SKM-1 (cell line): Measurements from ENCODE around the gene MAPKAPK3.

ENCODE experiments used
- DNase-seq: peaks from one replicate; lab custom pipeline; 2025; ENCODE audit not compliant: unreplicated experiment; lab: John Stamatoyannopoulos, UW

Gene MAPKAPK3

GRCh38 chr3:50607271-50608091 is 9.5 kb upstream of the MAPKAPK3 start:
- DNase-seq: no peak

GRCh38 chr3:50608278-50608677 is 8.7 kb upstream of the MAPKAPK3 start:
- DNase-seq: no peak

DNA sequence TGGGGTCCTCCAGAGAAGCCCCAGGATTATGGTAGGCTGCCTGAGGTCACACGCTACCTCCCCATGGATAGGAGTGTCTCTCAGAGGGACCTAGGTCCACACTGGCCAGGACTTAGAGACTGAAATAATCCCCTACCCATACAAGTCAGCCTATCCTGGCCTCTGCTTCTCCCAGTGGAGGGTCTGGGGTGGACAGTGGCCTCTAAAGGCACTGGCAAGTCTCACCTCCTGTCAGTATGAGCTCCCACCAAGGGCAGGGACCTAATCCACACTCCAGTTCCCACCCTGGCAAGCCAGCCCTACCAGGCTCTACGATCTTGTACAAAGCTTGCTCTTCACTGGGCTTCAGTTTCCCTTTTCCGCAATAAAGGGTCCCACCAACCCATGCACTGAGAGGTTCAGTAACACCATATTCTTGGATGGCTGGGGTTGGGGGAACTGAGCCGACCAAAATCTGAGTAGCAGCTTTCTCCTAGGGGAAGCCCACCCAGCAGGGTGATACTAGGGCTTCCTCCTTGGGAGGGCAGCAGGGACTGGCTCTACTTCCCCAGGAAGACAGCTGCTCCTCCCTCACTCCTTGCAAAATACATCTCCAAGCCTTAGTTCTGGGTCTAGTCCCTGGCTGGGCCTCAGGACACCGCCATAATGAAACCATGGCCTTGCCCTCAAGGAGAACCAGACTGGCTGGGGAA is 7.7 kb upstream of the MAPKAPK3 start:
- DNase-seq: no peak

- no peak for DNase-seq
Observed at GRCh38 chr3:50609763-50610085, 7.2 kb upstream of the MAPKAPK3 start.

DNA sequence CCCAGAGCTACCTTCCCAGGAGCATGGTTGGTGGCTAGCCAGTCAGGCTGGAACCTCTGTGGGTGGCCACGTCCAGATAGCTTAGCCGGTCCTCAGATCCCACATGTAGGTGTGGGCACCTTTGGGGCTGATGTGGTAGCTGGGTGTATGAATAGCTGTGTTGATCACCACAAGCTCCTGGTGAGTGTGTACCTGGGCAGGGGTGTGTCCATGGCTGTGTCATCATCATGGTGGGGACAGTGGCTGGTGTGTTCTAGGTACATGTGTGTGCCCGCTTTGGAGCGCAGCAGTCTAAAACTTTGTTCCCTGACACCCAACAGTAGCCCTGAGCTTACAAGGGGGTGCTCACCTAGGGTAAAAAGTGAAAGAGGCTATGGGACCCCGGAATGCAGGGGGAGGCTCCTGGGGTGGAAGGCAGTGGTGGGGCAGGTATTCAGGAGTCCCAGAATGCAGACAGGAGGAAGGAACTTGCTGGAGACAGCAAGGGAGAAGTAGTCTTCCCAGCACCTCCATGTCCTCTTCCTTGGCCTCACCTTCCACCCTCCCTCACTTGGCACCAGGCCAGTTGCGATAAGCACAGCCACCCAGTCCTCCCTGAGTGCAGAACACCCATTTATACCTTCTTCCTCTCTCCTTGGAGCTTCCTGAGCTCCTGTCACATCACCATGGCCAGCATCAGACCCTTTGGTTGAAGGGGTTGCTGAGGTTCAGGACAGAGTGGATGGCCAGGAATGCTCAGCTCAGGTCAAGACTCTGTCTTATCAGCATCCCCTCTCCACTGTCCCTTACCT is 6.6 kb upstream of the MAPKAPK3 start:
- no peak for DNase-seq

GRCh38 chr3:50610992-50611463 is 5.9 kb upstream of the MAPKAPK3 start:
- no peak for DNase-seq

DNA sequence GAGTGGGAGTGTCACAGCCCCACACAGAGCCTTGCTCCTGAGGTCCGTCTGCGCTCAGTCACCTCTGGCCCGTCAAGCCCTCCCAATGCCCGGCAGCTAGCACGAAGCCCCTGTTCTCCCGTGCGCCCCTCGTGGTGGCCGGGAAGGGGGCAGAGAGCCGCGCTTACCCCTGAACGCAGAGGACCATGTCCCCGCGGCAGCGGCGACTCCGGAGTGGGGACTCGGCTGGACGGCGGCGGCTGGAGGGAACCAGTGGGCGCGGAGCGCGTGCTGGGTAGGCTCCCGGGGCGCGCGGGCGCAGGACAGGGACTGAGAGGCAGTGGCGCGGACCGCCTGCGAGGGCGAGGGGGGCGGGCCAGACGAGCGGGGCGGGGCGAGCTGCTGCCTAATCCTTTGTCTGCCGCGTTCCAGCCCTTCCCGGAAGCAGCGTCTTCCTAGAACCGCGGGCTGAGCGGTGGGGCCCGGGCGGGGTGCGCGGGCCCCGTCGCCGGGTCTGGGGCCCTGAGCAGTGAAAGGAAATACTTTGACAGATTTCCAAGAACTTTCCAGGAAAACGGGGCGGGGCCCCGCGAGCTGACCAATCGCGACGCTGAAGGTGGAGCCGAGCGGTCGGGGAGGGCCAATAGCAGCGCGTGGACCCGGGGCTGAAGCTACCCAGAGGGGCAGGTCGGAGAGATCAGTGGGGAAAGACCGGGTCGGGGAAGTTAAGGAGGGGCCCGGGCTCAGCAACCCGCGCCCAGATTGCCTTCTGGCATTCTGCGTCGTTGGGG is 5.3 kb upstream of the MAPKAPK3 start, which contains the start of gene CISH:
CISH (minus strand) TSS at position 311 of the 770 bp plus-strand sequence; CDS start at position 187, 124 bp downstream.
- DNase-seq: peak; percentile 93

DNA sequence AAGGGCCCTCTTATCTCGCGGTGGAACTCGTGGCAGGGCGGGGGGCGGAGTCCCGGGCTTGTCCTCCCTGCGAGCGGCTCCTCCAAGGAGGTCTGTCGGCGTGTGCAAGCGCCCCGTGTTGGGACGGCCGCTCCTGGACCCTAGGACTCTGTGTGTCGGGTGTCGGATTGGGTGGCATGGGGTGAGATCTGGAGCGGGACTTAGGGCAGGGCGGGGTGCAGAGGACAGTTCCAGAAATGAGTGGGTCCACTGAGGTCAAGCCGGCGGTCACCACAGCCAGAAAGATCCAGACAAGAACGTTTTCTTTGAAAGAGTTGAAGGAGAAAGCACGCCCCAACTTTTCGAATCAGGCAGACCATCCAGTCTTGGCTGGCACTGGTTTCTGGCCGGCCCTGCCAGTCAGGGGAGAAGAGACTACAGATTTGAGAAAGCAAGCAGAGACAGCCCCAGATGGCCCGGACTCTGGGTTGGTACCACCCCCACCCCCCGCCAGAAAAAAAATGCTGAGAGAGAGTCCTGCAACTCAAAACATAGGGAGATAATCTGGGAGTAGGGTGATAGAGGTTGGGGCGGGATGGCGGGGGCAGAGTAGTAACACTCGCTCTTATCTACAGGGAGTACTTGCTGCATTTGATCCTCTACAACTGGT is 4.6 kb upstream of the MAPKAPK3 start:
- DNase-seq: no peak

- DNase-seq: no peak
Observed at GRCh38 chr3:50612970-50613846, 3.7 kb upstream of the MAPKAPK3 start.

DNA sequence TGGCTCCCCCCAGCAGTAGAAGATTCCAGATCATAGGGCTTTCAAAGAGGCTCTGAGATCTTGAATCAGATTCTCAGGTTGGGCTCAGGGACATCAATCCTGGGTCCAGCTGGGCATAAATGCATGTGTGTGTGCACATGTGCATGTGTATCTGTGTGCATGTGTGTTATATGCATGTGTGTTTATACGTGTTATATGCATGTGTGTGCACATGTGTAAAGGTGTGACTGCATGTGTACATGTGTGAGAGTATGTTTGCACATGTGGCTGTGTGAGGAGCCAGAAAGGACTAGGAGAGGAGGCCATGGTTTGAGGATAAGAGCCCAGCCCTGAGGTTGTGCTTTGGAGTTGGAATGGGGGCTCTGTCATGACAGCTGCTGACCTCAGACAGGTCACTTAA is 1.8 kb upstream of the MAPKAPK3 start:
- DNase-seq: no peak

DNA sequence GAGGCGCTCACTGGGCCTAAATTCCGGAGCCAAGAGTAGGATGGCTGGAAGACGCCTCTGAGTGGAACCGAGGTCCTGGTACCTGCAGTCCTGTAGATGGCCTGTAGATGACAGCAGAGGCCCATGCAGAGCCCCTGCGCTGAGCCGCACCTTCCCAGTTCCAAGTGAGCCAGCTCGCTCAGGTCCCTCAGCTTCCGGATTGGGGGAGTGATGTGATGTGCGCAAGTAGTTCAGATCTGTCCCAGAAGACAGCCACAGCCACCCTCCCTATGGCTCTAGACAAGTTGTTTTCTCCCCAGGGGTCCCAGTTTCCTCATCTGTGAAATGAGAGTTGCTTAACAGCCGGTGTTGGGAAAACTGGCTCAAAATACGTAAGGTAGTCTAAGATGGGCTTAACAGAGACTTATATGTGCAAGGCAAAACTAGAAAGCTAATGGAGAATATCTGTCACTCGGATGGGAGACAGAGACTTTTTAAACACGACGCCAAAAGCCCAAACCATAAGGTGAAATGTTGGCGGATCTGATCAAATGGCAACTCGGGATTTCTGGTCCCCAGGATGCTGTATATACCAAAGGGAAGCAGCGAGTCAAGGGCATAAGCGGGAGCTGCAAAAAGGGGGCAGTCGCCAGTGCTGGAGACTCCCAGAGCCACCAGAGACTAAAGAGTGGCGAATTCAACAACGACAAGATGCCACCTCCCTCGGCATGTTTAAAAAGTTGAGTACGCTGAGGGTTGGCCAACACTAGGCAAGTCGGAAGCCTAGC is 765 bp upstream of the MAPKAPK3 start:
- peak; percentile 80 for DNase-seq

DNA sequence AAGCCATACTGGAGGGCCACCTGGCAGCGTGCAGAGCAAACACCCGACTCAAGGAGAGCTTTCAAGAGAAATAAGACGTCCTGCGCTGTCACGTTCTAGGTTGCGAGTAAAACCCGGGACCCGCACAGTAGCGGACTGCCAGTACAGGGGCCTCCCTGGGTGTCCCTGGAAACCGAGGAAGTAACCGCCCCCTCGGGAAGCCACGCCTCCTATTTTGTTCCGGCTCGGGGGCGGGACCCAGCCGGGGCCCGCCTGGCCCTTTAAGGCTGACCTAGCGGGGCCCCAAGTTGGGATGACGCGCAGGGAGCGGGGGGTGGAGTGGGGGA is 218 bp upstream of the MAPKAPK3 start:
- DNase-seq: peak; percentile 83

DNA sequence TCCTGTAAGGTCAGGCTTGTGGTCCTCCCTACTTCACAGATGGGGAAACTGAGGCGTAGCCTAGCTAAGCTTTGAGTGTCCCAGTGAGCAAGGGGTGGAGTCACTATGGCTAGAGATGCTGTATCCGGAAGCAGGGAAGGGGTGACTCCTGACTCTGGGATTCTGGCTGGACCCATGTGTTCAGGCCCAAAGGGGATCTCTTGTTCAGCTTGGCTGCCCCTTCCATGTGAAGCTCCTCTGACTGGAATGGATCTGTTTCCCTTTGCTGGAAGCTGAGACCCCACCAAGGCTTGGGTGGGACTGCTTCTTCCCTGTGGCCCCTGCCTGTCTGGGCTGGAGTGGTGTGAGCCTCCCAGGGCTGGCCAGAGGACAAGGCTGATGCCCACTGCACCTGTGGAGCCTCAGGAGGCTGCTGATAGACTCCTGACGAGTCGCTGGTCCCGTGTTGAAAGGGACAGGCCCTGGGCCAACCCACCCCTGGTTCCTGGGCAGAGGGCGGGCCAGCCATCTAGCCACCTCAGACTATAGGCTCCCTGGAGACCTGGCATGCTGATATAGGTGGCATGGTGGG is 1.0 kb downstream of the MAPKAPK3 start:
- DNase-seq: no peak

DNA sequence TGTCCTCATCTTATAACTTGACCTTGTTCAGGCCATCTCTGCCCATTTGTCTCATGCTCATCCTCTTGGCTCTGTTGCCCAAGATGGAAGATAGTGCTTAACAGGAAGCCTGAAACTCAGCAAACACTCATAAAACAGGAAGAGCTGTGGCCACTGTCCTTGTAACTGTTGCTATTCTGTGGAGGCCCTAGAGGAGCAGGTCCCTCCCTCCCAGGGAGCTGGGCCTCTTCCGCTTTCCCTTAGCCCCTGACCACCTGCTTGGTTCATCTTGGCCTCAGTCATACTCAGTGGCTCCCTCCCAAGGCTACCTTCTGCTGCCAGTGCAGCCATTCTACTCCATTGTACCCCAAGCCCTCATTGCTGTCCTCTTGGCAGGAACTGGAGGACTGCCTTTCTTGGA is 3.5 kb downstream of the MAPKAPK3 start:
- DNase-seq: peak; percentile 97

- no peak for DNase-seq
Observed at GRCh38 chr3:50620820-50621219, 3.9 kb downstream of the MAPKAPK3 start.

DNA sequence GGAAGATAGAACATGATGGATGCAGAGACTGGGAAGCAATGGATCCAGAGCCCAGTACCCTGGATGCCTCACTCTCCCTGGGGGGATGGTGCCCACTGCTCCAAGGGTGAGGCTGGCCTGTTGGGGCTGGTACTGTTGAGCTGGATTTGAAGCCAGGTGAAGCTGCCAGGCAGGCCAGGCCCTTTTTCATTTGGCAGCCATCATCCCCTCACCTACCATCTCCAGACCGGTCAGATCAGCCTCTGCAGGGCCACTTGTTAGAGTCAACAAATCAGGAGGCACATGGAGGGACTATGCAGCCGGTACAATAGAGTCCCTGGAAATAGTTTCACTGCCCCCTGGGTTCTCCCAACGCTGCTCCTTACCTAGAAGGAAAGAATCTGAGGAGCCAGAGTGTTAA is 5.9 kb downstream of the MAPKAPK3 start:
- no peak for DNase-seq

GRCh38 chr3:50623840-50624474 is 7.0 kb downstream of the MAPKAPK3 start:
- no peak for DNase-seq

DNA sequence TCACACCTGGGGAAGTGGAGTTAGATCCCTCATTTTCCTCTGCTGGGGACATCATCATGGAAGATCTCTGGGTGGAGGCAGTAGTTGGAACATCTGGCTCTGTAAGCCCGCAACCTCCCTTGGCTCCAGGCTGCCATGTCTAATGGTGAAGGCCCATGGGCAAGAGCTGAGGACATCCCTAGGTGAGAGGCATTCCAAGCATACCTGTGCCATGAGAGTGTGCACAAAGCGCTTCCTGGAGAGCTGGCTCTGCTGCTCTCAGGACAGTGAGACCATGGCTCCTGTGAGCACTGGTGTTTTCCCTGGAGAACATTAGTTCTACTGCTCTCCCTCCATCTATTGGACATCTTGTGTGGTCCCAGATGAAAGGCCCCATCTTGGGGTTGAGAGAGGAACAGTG is 7.7 kb downstream of the MAPKAPK3 start:
- DNase-seq: no peak
